Measurements from ENCODE around the gene HABP2. TPM values are rescaled to one million over a fixed set of nuclear protein-coding genes. Genes with fewer than 3 reads are reported as not detected.

HABP2 gene
- total and polyA plus RNA-seq, 9 of the 15 experiments (the other 6 are each of a cell fraction or from before 2014, with no cell fraction given) = 0.09 TPM; not detected in 8

DNA sequence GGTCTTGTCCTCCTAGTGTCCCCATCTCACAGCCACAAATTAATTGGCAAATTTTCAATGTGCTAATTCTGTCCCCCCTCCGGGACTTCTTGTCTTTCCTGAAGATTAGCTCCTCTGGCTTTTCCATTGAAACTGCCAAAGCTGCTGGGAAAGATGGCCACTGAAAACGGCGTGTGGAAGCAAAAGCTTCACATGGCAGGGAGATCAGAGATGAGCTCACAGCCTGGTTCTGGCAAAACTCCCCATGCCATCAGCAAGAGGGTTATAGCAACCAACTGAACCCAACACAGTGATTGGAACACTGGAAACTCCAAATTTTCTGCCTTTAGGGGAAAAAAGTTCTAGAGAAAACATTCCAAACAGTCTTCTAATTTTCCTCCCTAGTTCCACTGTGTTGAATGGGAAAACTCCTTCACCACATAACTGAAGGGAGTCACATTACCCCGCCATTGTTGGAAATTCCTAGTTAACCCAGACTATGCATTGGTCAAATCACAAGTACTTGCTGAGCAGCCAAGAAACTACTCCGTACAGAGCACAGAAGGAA is 74.0 kb downstream of the HABP2 start:
- Histone ChIP-seq H3K36me3 (ENCODE audit: control insufficient read depth, insufficient read depth, low read length) (no peaks in the 10 kb centered on the region), H2AFZ (ENCODE audit: low read depth, low read length) (no peak overlapping the region), H3K9ac (ENCODE audit: insufficient read depth in 1 of 2, low read depth in 2 of 2, low read length in 2 of 2) (no peak overlapping the region), H3K4me3 (no peak overlapping the region), H3K27me3 (ENCODE audit: control insufficient read depth in 2 of 2, insufficient read depth in 2 of 2, low read length in 2 of 2) (peaks cover 0 to 17% of the 10 kb centered on the region in 2 experiments; a peak in 3 of 5 replicates), H3K4me2 (ENCODE audit: insufficient read depth, low read length) (no peak overlapping the region), H3K27ac (ENCODE audit: extremely low read depth, low read depth, low read length) (no peak overlapping the region), H3K4me1 (replicated peaks in 1 of 2; ENCODE audit: control insufficient read depth in 2 of 2, insufficient read depth in 2 of 2, low read length in 2 of 2) (no peaks in the 10 kb centered on the region; a peak in 1 of 5 replicates), H4K20me1 (replicated peaks; ENCODE audit: control insufficient read depth, insufficient read depth, low read length) (no peaks in the 10 kb centered on the region), H3K79me2 (ENCODE audit: control insufficient read depth, insufficient read depth, low read length) (no peaks in the 10 kb centered on the region), H3K9me1 (ENCODE audit: control insufficient read depth, insufficient read depth, low read length) (no peaks in the 10 kb centered on the region), H3K9me3 (replicated peaks; ENCODE audit: control insufficient read depth, insufficient read depth, low read depth, low read length) (no peaks in the 10 kb centered on the region)
- 0% methylated on average over 5 of the region's 5 CpGs for WGBS (ENCODE audit: insufficient coverage, low coverage, missing lambda C conversion rate)
- intact Hi-C loops (cut with micrococcal nuclease) (no loop called here), in situ Hi-C loops (cut with MboI) (no loop called here)
- DNase-seq (ENCODE audit: extremely low read depth in 1 of 4, low spot score in 3 of 4) = no peak
- POLR2A ChIA-PET = no interaction called here
- no peak for ATAC-seq
- no TSS peak for BruUV-seq (replicated peaks)
- CTCF ChIA-PET (ENCODE audit: low intra/inter-chr PET ratio) = no interaction called here
- FAIRE-seq = no peak
- TF ChIP-seq, protein P1, sequence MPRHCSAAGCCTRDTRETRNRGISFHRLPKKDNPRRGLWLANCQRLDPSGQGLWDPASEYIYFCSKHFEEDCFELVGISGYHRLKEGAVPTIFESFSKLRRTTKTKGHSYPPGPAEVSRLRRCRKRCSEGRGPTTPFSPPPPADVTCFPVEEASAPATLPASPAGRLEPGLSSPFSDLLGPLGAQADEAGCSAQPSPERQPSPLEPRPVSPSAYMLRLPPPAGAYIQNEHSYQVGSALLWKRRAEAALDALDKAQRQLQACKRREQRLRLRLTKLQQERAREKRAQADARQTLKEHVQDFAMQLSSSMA (CRISPR knock-in tag; IDR thresholded peaks at IDR 0.05) = no peak
- TF ChIP-seq, protein P2, sequence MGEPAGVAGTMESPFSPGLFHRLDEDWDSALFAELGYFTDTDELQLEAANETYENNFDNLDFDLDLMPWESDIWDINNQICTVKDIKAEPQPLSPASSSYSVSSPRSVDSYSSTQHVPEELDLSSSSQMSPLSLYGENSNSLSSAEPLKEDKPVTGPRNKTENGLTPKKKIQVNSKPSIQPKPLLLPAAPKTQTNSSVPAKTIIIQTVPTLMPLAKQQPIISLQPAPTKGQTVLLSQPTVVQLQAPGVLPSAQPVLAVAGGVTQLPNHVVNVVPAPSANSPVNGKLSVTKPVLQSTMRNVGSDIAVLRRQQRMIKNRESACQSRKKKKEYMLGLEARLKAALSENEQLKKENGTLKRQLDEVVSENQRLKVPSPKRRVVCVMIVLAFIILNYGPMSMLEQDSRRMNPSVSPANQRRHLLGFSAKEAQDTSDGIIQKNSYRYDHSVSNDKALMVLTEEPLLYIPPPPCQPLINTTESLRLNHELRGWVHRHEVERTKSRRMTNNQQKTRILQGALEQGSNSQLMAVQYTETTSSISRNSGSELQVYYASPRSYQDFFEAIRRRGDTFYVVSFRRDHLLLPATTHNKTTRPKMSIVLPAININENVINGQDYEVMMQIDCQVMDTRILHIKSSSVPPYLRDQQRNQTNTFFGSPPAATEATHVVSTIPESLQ (CRISPR knock-in tag; IDR thresholded peaks at IDR 0.05) = no peak
- TF ChIP-seq IRF2 (CRISPR knock-in tag; IDR thresholded peaks at IDR 0.05) (no peak), ZNF707 (CRISPR knock-in tag; conservative IDR thresholded peaks at IDR 0.05) (no peak), NFXL1 (CRISPR knock-in tag; IDR thresholded peaks at IDR 0.05) (no peak), PCBP2 (IDR thresholded peaks at IDR 0.05; ENCODE audit: low read depth, low read length, poor library complexity, severe bottlenecking) (no peak), TBL1XR1 (IDR thresholded peaks at IDR 0.05; ENCODE audit: low read length in 2 of 2) (no peak)
- TF ChIP-seq, protein P3, sequence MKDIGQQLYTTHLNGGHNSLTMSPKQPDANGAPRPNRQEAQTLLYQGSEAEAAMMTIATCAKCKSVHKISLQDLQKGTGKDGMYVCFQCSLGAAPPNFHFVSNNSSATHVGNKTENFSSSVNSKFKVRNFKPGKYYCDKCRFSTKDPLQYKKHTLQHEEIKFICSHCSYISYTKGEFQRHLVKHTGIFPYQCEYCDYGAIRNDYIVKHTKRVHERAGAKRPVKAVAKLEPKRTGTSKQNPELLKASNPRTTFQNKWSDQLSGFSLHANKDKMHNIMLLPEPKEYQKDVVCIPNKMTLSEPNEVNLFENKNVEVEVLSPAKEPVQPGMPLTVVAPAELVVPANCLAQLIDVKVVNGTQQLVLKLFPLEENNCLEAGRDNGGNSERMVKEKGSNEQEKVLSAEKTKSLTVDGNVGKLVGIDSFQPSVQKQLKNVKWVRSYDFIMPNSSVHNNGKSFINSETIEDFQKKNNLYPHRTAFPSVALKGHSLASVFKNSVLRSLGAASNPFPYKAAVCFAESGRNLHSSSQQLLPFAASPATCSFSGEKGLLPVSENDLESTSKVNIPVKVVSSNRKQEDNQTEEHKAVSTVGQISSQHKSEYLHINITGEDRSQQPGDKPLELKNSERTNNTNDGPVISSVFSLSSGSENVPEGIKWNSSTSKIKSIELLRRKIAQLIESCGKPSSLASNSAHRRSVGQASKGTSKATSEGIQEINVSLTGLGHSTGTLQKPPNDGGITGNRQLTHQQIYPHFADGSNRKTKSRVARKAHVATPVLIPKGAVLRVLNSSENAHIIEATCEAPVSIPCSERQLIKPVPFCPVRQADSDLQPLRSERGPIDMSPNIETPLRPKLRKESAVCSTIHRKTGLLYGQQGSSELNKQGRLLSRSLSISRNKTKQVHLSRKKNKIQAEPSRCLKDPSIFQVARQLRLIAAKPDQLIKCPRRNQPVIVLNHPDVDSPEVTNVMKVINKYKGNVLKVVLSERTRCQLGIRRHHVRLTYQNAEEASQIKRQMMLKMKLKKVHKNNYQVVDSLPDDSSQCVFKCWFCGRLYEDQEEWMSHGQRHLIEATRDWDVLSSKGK (CRISPR knock-in tag; IDR thresholded peaks at IDR 0.05) = no peak
- TF ChIP-seq, protein P4, sequence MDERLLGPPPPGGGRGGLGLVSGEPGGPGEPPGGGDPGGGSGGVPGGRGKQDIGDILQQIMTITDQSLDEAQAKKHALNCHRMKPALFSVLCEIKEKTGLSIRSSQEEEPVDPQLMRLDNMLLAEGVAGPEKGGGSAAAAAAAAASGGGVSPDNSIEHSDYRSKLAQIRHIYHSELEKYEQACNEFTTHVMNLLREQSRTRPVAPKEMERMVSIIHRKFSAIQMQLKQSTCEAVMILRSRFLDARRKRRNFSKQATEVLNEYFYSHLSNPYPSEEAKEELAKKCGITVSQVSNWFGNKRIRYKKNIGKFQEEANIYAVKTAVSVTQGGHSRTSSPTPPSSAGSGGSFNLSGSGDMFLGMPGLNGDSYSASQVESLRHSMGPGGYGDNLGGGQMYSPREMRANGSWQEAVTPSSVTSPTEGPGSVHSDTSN (CRISPR knock-in tag; IDR thresholded peaks at IDR 0.05; ENCODE audit: low read depth) = no peak
- TF ChIP-seq, protein P4 (tag; conservative IDR thresholded peaks at IDR 0.05; ENCODE audit: low read depth) = no peak
- TF ChIP-seq, protein P5, sequence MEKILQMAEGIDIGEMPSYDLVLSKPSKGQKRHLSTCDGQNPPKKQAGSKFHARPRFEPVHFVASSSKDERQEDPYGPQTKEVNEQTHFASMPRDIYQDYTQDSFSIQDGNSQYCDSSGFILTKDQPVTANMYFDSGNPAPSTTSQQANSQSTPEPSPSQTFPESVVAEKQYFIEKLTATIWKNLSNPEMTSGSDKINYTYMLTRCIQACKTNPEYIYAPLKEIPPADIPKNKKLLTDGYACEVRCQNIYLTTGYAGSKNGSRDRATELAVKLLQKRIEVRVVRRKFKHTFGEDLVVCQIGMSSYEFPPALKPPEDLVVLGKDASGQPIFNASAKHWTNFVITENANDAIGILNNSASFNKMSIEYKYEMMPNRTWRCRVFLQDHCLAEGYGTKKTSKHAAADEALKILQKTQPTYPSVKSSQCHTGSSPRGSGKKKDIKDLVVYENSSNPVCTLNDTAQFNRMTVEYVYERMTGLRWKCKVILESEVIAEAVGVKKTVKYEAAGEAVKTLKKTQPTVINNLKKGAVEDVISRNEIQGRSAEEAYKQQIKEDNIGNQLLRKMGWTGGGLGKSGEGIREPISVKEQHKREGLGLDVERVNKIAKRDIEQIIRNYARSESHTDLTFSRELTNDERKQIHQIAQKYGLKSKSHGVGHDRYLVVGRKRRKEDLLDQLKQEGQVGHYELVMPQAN (IDR thresholded peaks at IDR 0.05; ENCODE audit: borderline replicate concordance) = no peak
